Lower leg skin (tissue), 4 donors: ENCODE data around the gene RAB19. TPM values are rescaled to one million over a fixed set of nuclear protein-coding genes. Genes with fewer than 3 reads are reported as not detected.

Source experiments
- DNase-seq, 2 donors: peaks; one replicate each; pipeline ENCODE4 v3.0.0-alpha.2; 2019; ENCODE audit warnings: low spot score in 2 of 2
- H3K4me3 ChIP-seq: fragments of 200-600 bp; sonication (generic); 2 replicates; pipeline ENCODE4 v1.5.1; 2017; ENCODE audit warnings: mild to moderate bottlenecking, low read depth; ENCODE audit not compliant: poor library complexity, severe bottlenecking
- CTCF ChIP-seq, 3 donors: fragments of 450-650 bp; IDR thresholded peaks; one replicate each; pipeline ENCODE4 v1.5.1; 2016; ENCODE audit warnings: antibody characterized with exemption in 3 of 3, mild to moderate bottlenecking in 3 of 3, moderate library complexity in 2 of 3
- POLR2A ChIP-seq, 2 donors: fragments of 450-650 bp; IDR thresholded peaks; one replicate each; pipeline ENCODE4 v1.6.1; 2016 to 2017; ENCODE audit warnings: antibody characterized with exemption in 2 of 2, mild to moderate bottlenecking in 1 of 2, moderate library complexity in 1 of 2
- WGBS, 2 donors: methylation state at CpG; one replicate each; pipeline ENCODE4 v1.1.5; 2018; 5-methylcytosine and 5-hydroxymethylcytosine counted together
- intact Hi-C: fragments of 100-400 bp; cut with DNase I; formaldehyde crosslinking; loops from one replicate; pipeline ENCODE4 v1.15.0; 2023; ENCODE audit warnings: low total_unique reads
- total RNA-seq, 4 donors: library from RNA; depleted of rRNA; stranded (reverse); fragments of >200 nt; gene quantifications; one replicate each; pipeline ENCODE4 v1.1.0, GENCODE V29; 2016

Gene RAB19
- total RNA-seq, 4 donors from 2014 or later, result 0.47 to 1.5 (median 0.72) TPM; not detected in 1

- TF ChIP-seq CTCF (IDR thresholded peaks at IDR 0.05) (no peak), POLR2A (IDR thresholded peaks at IDR 0.05) (no peak)
- H3K4me3 ChIP-seq, result no peak overlapping the region
- WGBS, 2 donors, result 82 to 83% methylated on average over 3 of the region's 3 CpGs
- DNase-seq, result no peak
- intact Hi-C loops, result no loop called here
Measured at GRCh38 chr7:140458201-140458600, 54.3 kb downstream of the RAB19 start.

- intact Hi-C loops, result no loop called here
- H3K4me3 ChIP-seq, result no peak overlapping the region
- no peak for DNase-seq
- TF ChIP-seq CTCF (IDR thresholded peaks at IDR 0.05) (no peak), POLR2A (IDR thresholded peaks at IDR 0.05) (no peak)
- WGBS, 2 donors, result 89 to 91% methylated on average over 8 of the region's 8 CpGs
Measured at GRCh38 chr7:140458916-140459315, 55.1 kb downstream of the RAB19 start.

GRCh38 chr7:140463111-140463510, 59.3 kb downstream of the RAB19 start:
- intact Hi-C loops, result no loop called here
- 96 to 97% methylated on average over 2 of the region's 2 CpGs for WGBS, 2 donors
- DNase-seq, result no peak
- H3K4me3 ChIP-seq, result no peak overlapping the region
- TF ChIP-seq CTCF (IDR thresholded peaks at IDR 0.05) (no peak), POLR2A (IDR thresholded peaks at IDR 0.05) (no peak)

GRCh38 chr7:140475747-140476333, 72.0 kb downstream of the RAB19 start:
- 39 to 43% methylated on average over 2 of the region's 2 CpGs for WGBS, 2 donors
- no peak overlapping the region for H3K4me3 ChIP-seq
- no peak for TF ChIP-seq CTCF (IDR thresholded peaks at IDR 0.05)
- no peak for TF ChIP-seq POLR2A (IDR thresholded peaks at IDR 0.05)
- intact Hi-C loops, result no loop called here
- DNase-seq, result peak in 1 of 2 donors; percentile 34

GRCh38 chr7:140476698-140477261, 72.9 kb downstream of the RAB19 start:
- TF ChIP-seq POLR2A (IDR thresholded peaks at IDR 0.05), result no peak
- TF ChIP-seq CTCF (IDR thresholded peaks at IDR 0.05), result no peak
- no peak overlapping the region for H3K4me3 ChIP-seq
- WGBS, 2 donors, result 79 to 80% methylated on average over 11 of the region's 11 CpGs
- intact Hi-C loops, result no loop called here
- DNase-seq, result no peak

Other genes with a start within 250 kb of the RAB19 start
- gene KDM7A, start 227.1 kb upstream of the RAB19 start, total RNA-seq, result 10 to 100 TPM; 36.2 to 54.0 (median 46.7) TPM
- gene SLC37A3, start 5.5 kb upstream of the RAB19 start, total RNA-seq, result 10 to 100 TPM; 28.7 to 36.2 (median 29.9) TPM
- gene MKRN1, start 75.4 kb downstream of the RAB19 start, total RNA-seq, result 10 to 100 TPM; 74.4 to 92.3 (median 85.4) TPM
- 1 to 10 TPM in 3 of 4 donors, under 1 TPM in 1; 0.97 to 2.5 (median 2.2) TPM for gene DENND2A, start 236.8 kb downstream of the RAB19 start, total RNA-seq